BLaER1 (cell line): ENCODE data around the gene CLRN3.

Experiments used
- H3K27ac ChIP-seq: shearing (Covaris generic); formaldehyde crosslinking; 2 replicates; pipeline ENCODE4 v1.8.1; 2022
- H3K27me3 ChIP-seq: shearing (Covaris generic); formaldehyde crosslinking; 2 replicates; pipeline ENCODE4 v1.8.1; 2022
- H3K36me3 ChIP-seq: shearing (Covaris generic); formaldehyde crosslinking; 2 replicates; pipeline ENCODE4 v1.8.1; 2022
- H3K4me1 ChIP-seq: shearing (Covaris generic); formaldehyde crosslinking; 2 replicates; pipeline ENCODE4 v1.8.1; 2022
- H3K4me2 ChIP-seq: shearing (Covaris generic); formaldehyde crosslinking; 2 replicates; pipeline ENCODE4 v1.8.1; 2022
- H3K4me3 ChIP-seq: shearing (Covaris generic); formaldehyde crosslinking; 2 replicates; pipeline ENCODE4 v1.8.1; 2022
- H3K9ac ChIP-seq: shearing (Covaris generic); formaldehyde crosslinking; 2 replicates; pipeline ENCODE4 v1.8.1; 2022
- H3K9me3 ChIP-seq: shearing (Covaris generic); formaldehyde crosslinking; 2 replicates; pipeline ENCODE4 v1.8.1; 2022
- H4K20me1 ChIP-seq: shearing (Covaris generic); formaldehyde crosslinking; 2 replicates; pipeline ENCODE4 v1.8.1; 2022
- Cebpa-rat ChIP-seq: shearing (Covaris generic); IDR thresholded peaks from 2 replicates; pipeline ENCODE4 v1.8.1; 2022

CLRN3 gene

GRCh38 chr10:127892743-127893142 is at the start of gene CLRN3:
Gene CLRN3 (minus strand): TSS chr10:127892941. CDS start chr10:127892784, 157 bp downstream.
- peaks cover 6% of the 10 kb centered on the region; the same call in 1 of the 2 replicates for H3K9me3 ChIP-seq
- H3K4me3 ChIP-seq, result no peak within 1 kb of the TSS
- no peak within 1 kb of the TSS for H3K27ac ChIP-seq
- no peaks in the 10 kb centered on the region for H3K27me3 ChIP-seq
- no peaks in the 10 kb centered on the region for H4K20me1 ChIP-seq
- TF ChIP-seq Cebpa-rat, result no peak
- no peaks in the 10 kb centered on the region for H3K4me1 ChIP-seq
- no peak within 1 kb of the TSS for H3K4me2 ChIP-seq
- no peaks in the 10 kb centered on the region for H3K36me3 ChIP-seq
- H3K9ac ChIP-seq, result no peak within 1 kb of the TSS

GRCh38 chr10:127940866-127941640 is 48.3 kb upstream of the CLRN3 start:
- H3K4me2 ChIP-seq, result no peak overlapping the region
- no peak for TF ChIP-seq Cebpa-rat
- no peaks in the 10 kb centered on the region for H3K36me3 ChIP-seq
- H3K4me1 ChIP-seq, result peaks cover 37% of the 10 kb centered on the region
- no peak overlapping the region for H3K4me3 ChIP-seq
- H3K9me3 ChIP-seq, result no peaks in the 10 kb centered on the region
- no peaks in the 10 kb centered on the region for H3K27me3 ChIP-seq
- H3K9ac ChIP-seq, result no peak overlapping the region
- H4K20me1 ChIP-seq, result no peaks in the 10 kb centered on the region
- no peak overlapping the region for H3K27ac ChIP-seq

GRCh38 chr10:127939786-127940330 is 47.1 kb upstream of the CLRN3 start:
- Histone ChIP-seq H4K20me1 (no peaks in the 10 kb centered on the region), H3K9ac (no peak overlapping the region), H3K4me3 (no peak overlapping the region), H3K9me3 (no peaks in the 10 kb centered on the region), H3K36me3 (no peaks in the 10 kb centered on the region), H3K27me3 (no peaks in the 10 kb centered on the region), H3K27ac (no peak overlapping the region), H3K4me1 (peaks cover 25% of the 10 kb centered on the region), H3K4me2 (no peak overlapping the region)
- no peak for TF ChIP-seq Cebpa-rat

- Histone ChIP-seq H3K4me3 (no peak overlapping the region), H3K9me3 (no peaks in the 10 kb centered on the region), H3K27me3 (no peaks in the 10 kb centered on the region), H3K9ac (no peak overlapping the region), H3K4me2 (no peak overlapping the region), H3K27ac (no peak overlapping the region), H4K20me1 (no peaks in the 10 kb centered on the region), H3K4me1 (peaks cover 6% of the 10 kb centered on the region), H3K36me3 (no peaks in the 10 kb centered on the region)
- TF ChIP-seq Cebpa-rat, result no peak
Measured at GRCh38 chr10:127937915-127938463, 45.2 kb upstream of the CLRN3 start.

GRCh38 chr10:127937069-127937468 is 44.3 kb upstream of the CLRN3 start:
- Histone ChIP-seq H3K36me3 (no peaks in the 10 kb centered on the region), H3K9me3 (no peaks in the 10 kb centered on the region), H3K4me2 (no peak overlapping the region), H3K27ac (no peak overlapping the region), H3K4me1 (no peaks in the 10 kb centered on the region; the same call in 1 of the 2 replicates), H3K9ac (no peak overlapping the region), H4K20me1 (no peaks in the 10 kb centered on the region), H3K4me3 (no peak overlapping the region), H3K27me3 (no peaks in the 10 kb centered on the region)
- no peak for TF ChIP-seq Cebpa-rat

- H3K27me3 ChIP-seq, result no peaks in the 10 kb centered on the region
- no peaks in the 10 kb centered on the region for H3K36me3 ChIP-seq
- no peak for TF ChIP-seq Cebpa-rat
- no peak overlapping the region for H3K4me3 ChIP-seq
- H3K27ac ChIP-seq, result no peak overlapping the region
- H3K4me2 ChIP-seq, result no peak overlapping the region
- no peaks in the 10 kb centered on the region for H3K9me3 ChIP-seq
- H3K4me1 ChIP-seq, result no peaks in the 10 kb centered on the region
- no peaks in the 10 kb centered on the region for H4K20me1 ChIP-seq
- H3K9ac ChIP-seq, result no peak overlapping the region
Measured at GRCh38 chr10:127935071-127935561, 42.4 kb upstream of the CLRN3 start.

GRCh38 chr10:127934383-127934782 is 41.6 kb upstream of the CLRN3 start:
- no peak overlapping the region for H3K9ac ChIP-seq
- no peaks in the 10 kb centered on the region for H3K4me1 ChIP-seq
- H3K36me3 ChIP-seq, result no peaks in the 10 kb centered on the region
- no peak overlapping the region for H3K4me2 ChIP-seq
- no peak for TF ChIP-seq Cebpa-rat
- no peaks in the 10 kb centered on the region for H3K9me3 ChIP-seq
- H4K20me1 ChIP-seq, result no peaks in the 10 kb centered on the region
- H3K4me3 ChIP-seq, result no peak overlapping the region
- no peak overlapping the region for H3K27ac ChIP-seq
- H3K27me3 ChIP-seq, result no peaks in the 10 kb centered on the region

GRCh38 chr10:127933271-127933670 is 40.5 kb upstream of the CLRN3 start:
- H3K9ac ChIP-seq, result no peak overlapping the region
- H3K27me3 ChIP-seq, result no peaks in the 10 kb centered on the region
- H3K4me3 ChIP-seq, result no peak overlapping the region
- no peak overlapping the region for H3K4me2 ChIP-seq
- H3K36me3 ChIP-seq, result no peaks in the 10 kb centered on the region
- TF ChIP-seq Cebpa-rat, result no peak
- H4K20me1 ChIP-seq, result no peaks in the 10 kb centered on the region
- no peak overlapping the region for H3K27ac ChIP-seq
- H3K9me3 ChIP-seq, result no peaks in the 10 kb centered on the region
- H3K4me1 ChIP-seq, result no peaks in the 10 kb centered on the region

- Histone ChIP-seq H4K20me1 (no peaks in the 10 kb centered on the region), H3K9me3 (no peaks in the 10 kb centered on the region), H3K36me3 (no peaks in the 10 kb centered on the region), H3K9ac (no peak overlapping the region), H3K4me3 (no peak overlapping the region), H3K27ac (no peak overlapping the region), H3K4me1 (no peaks in the 10 kb centered on the region), H3K4me2 (no peak overlapping the region), H3K27me3 (no peaks in the 10 kb centered on the region)
- TF ChIP-seq Cebpa-rat, result no peak
Measured at GRCh38 chr10:127932521-127933270, 40.0 kb upstream of the CLRN3 start.
